Esophagus muscularis mucosa (tissue), 4 donors: ENCODE results near the gene MCUR1. TPM values are rescaled to one million over a fixed set of nuclear protein-coding genes. Genes with fewer than 3 reads are reported as not detected.
A peak's percentile ranks its signal among the peaks of the same experiment; 100 is the strongest.

Experiments
- DNase-seq: peaks from one replicate; pipeline ENCODE4 v3.0.0-alpha.2; 2017; ENCODE audit errors: extremely low spot score
- H3K27ac ChIP-seq, 4 donors: fragments of 200-600 bp; sonication (generic); replicated peaks in 1 of 4; 1 replicate in 3 of 4; 2 replicates in 1 of 4; pipeline ENCODE4 v1.5.1; 2016 to 2019; ENCODE audit warnings: mild to moderate bottlenecking in 1 of 4
- H3K27me3 ChIP-seq, 4 donors: fragments of 200-600 bp; sonication (generic); one replicate each; pipeline versions ENCODE4 v1.5.1 to v1.6.0; 2016 to 2019
- H3K36me3 ChIP-seq, 4 donors: fragments of 200-600 bp; sonication (generic); one replicate each; pipeline ENCODE4 v1.5.1; 2016 to 2019
- H3K4me1 ChIP-seq, 4 donors: fragments of 200-600 bp; sonication (generic); one replicate each; pipeline ENCODE4 v1.5.1; 2016 to 2019
- H3K4me3 ChIP-seq, 4 donors: fragments of 200-600 bp; sonication (generic); 1 replicate in 2 of 4; 2 replicates in 2 of 4; pipeline ENCODE4 v1.5.1; 2016 to 2019; ENCODE audit warnings: mild to moderate bottlenecking in 4 of 4, moderate library complexity in 1 of 4
- H3K9me3 ChIP-seq, 4 donors: fragments of 200-600 bp; sonication (generic); 1 replicate in 3 of 4; 2 replicates in 1 of 4; pipeline ENCODE4 v1.5.1; 2016 to 2019
- CTCF ChIP-seq, 3 experiments: fragments of 200-600 bp in 2 of 3; fragments of 450-650 bp in 1 of 3; sonication (generic) in 2 of 3; IDR thresholded peaks; one replicate each; pipeline ENCODE4 v1.5.1; 2017 to 2019; ENCODE audit warnings: antibody characterized with exemption in 3 of 3, mild to moderate bottlenecking in 2 of 3, moderate library complexity in 1 of 3
- EP300 ChIP-seq: sonication (generic); formaldehyde crosslinking; IDR thresholded peaks from one replicate; pipeline ENCODE4 v1.6.1; 2017; ENCODE audit warnings: antibody characterized with exemption
- POLR2A ChIP-seq: fragments of 450-650 bp; IDR thresholded peaks from one replicate; pipeline ENCODE4 v1.6.1; 2017; ENCODE audit warnings: antibody characterized with exemption, moderate library complexity, mild to moderate bottlenecking, low read depth
- POLR2AphosphoS5 ChIP-seq, 2 donors: sonication (generic); formaldehyde crosslinking; IDR thresholded peaks; one replicate each; pipeline ENCODE4 v1.6.1; 2017; ENCODE audit warnings: antibody characterized with exemption in 2 of 2
- WGBS: methylation state at CpG from one replicate; pipeline ENCODE4 v1.1.5; 2018; 5-methylcytosine and 5-hydroxymethylcytosine counted together
- intact Hi-C: fragments of 100-400 bp; cut with DNase I; formaldehyde crosslinking; loops from one replicate; pipeline ENCODE4 v1.15.1; 2023
- total RNA-seq, 4 donors: library from RNA; depleted of rRNA; stranded (reverse); fragments of >200 nt; gene quantifications; one replicate each; pipeline versions ENCODE4 v1.1.0 to v1.2.1, GENCODE V29; 2016

MCUR1 gene
- total RNA-seq, 4 donors from 2014 or later: 7.8 to 19.1 (median 17.9) TPM

GRCh38 chr6:13818341-13818740, 4.0 kb upstream of the MCUR1 start:
- no peaks in the 10 kb centered on the region for H3K9me3 ChIP-seq
- no peak for DNase-seq
- WGBS: 90% methylated on average over 2 of the region's 2 CpGs
- H3K27ac ChIP-seq: no peak overlapping the region
- no peaks in the 10 kb centered on the region for H3K27me3 ChIP-seq
- no peak overlapping the region for H3K4me3 ChIP-seq
- TF ChIP-seq POLR2A: no peak
- TF ChIP-seq EP300: no peak
- no peak for TF ChIP-seq POLR2AphosphoS5 (IDR thresholded peaks at IDR 0.05)
- no peak for TF ChIP-seq CTCF (IDR thresholded peaks at IDR 0.05)
- H3K36me3 ChIP-seq: no peaks in the 10 kb centered on the region
- intact Hi-C loops: no loop called here
- peaks cover 3 to 10% (median 8%) of the 10 kb centered on the region in 4 donors for H3K4me1 ChIP-seq

- Histone ChIP-seq H3K4me3 (peak overlapping the region; percentile 79 to 96 (median 86)), H3K9me3 (no peaks in the 10 kb centered on the region), H3K36me3 (no peaks in the 10 kb centered on the region), H3K27me3 (no peaks in the 10 kb centered on the region), H3K4me1 (peaks cover 35 to 42% (median 39%) of the 10 kb centered on the region in 4 donors), H3K27ac (peak overlapping the region; percentile 90 to 97 (median 95))
- 38% methylated on average over 8 of the region's 8 CpGs for WGBS
- intact Hi-C loops: loop anchor here (5.0 kb wide), 2 partner anchors 57 to 103 kb away; partner anchors contain the start of gene RANBP9
- no peak for TF ChIP-seq POLR2AphosphoS5 (IDR thresholded peaks at IDR 0.05)
- TF ChIP-seq POLR2A: no peak
- no peak for TF ChIP-seq EP300
- no peak for TF ChIP-seq CTCF (IDR thresholded peaks at IDR 0.05)
- DNase-seq: no peak
These were observed 700 bp upstream of the MCUR1 start for GRCh38 chr6:13814938-13815575.

- peak overlapping the region; percentile 79 to 96 (median 86) for H3K4me3 ChIP-seq
- peak overlapping the region; percentile 90 to 97 (median 95) for H3K27ac ChIP-seq
- WGBS: 0% methylated on average over 2 of the region's 56 CpGs
- no peaks in the 10 kb centered on the region for H3K36me3 ChIP-seq
- DNase-seq: no peak
- intact Hi-C loops: loop anchor here (5.0 kb wide), 2 partner anchors 59 to 101 kb away; partner anchors contain the start of gene RANBP9
- no peaks in the 10 kb centered on the region for H3K27me3 ChIP-seq
- no peaks in the 10 kb centered on the region for H3K9me3 ChIP-seq
- peaks cover 35 to 42% (median 39%) of the 10 kb centered on the region in 4 donors for H3K4me1 ChIP-seq
- TF ChIP-seq POLR2AphosphoS5 (IDR thresholded peaks at IDR 0.05) (peak in 1 of 2 donors; percentile 31), CTCF (IDR thresholded peaks at IDR 0.05) (no peak), POLR2A (no peak)
These were observed 659 bp downstream of the MCUR1 start for GRCh38 chr6:13813621-13814175.

- no peak for TF ChIP-seq POLR2AphosphoS5 (IDR thresholded peaks at IDR 0.05)
- no peak for TF ChIP-seq CTCF (IDR thresholded peaks at IDR 0.05)
- TF ChIP-seq EP300: no peak
- no peak for TF ChIP-seq POLR2A
- Histone ChIP-seq H3K27me3 (no peaks in the 10 kb centered on the region), H3K36me3 (no peaks in the 10 kb centered on the region), H3K4me1 (peaks cover 35 to 42% (median 39%) of the 10 kb centered on the region in 4 donors), H3K9me3 (no peaks in the 10 kb centered on the region), H3K4me3 (peak overlapping the region; percentile 79 to 96 (median 86)), H3K27ac (peak overlapping the region; percentile 90 to 97 (median 95))
- intact Hi-C loops: loop anchor here (5.0 kb wide), 2 partner anchors 59 to 101 kb away; partner anchors contain the start of gene RANBP9
- 56% methylated on average over 7 of the region's 7 CpGs for WGBS
- DNase-seq: no peak
These were observed 1.3 kb downstream of the MCUR1 start for GRCh38 chr6:13813026-13813425.
